WTC11 (cell line): ENCODE data around the gene ZIC1. TPM values are rescaled to one million over a fixed set of nuclear protein-coding genes. Genes with fewer than 3 reads are reported as not detected.

ENCODE experiments used
- ATAC-seq: fragments of 200-7000 bp; cut with Tn5 transposase; 2 replicates; pipeline ENCODE4 v1.10.0; 2021; ENCODE audit warnings: mild to moderate bottlenecking, moderate library complexity
- CTCF ChIA-PET: fragments of 300-600 bp; sonication (Branson Sonifier 250); formaldehyde crosslinking; loops from one replicate; lab custom pipeline; 2021; ENCODE audit warnings: antibody characterized with exemption; lab: Charles Lee
- POLR2A ChIA-PET: fragments of 350-600 bp; sonication (Branson Sonifier 250); formaldehyde crosslinking; loops from one replicate; lab custom pipeline; 2021; ENCODE audit warnings: antibody characterized with exemption; lab: Charles Lee
- DNase-seq: peaks from one replicate; pipeline ENCODE4 v3.0.0; 2021; ENCODE audit warnings: low spot score
- H3K27ac Mint-ChIP-seq: 2 replicates; pipeline ENCODE4 v1.8.0; 2021; ENCODE audit warnings: mixed read lengths
- H3K27me3 Mint-ChIP-seq: 2 replicates; pipeline ENCODE4 v1.8.0; 2021; ENCODE audit warnings: low read depth, mild to moderate bottlenecking, moderate library complexity, mixed read lengths
- H3K36me3 Mint-ChIP-seq: 2 replicates; pipeline ENCODE4 v1.8.0; 2021; ENCODE audit warnings: mixed read lengths
- H3K4me1 Mint-ChIP-seq: 2 replicates; pipeline ENCODE4 v1.8.0; 2022; ENCODE audit warnings: mixed read lengths
- H3K4me3 Mint-ChIP-seq: 2 replicates; pipeline ENCODE4 v1.8.0; 2021; ENCODE audit warnings: mild to moderate bottlenecking, moderate library complexity, mixed read lengths
- H3K9me3 Mint-ChIP-seq: 2 replicates; pipeline ENCODE4 v1.8.0; 2021; ENCODE audit warnings: mixed read lengths
- ATF1 ChIP-seq: sonication (generic); formaldehyde crosslinking; IDR thresholded peaks from 2 replicates; pipeline ENCODE4 v1.8.1; 2023; ENCODE audit warnings: mild to moderate bottlenecking, moderate library complexity, missing genetic modification reagents
- CBFB ChIP-seq: sonication (generic); formaldehyde crosslinking; IDR thresholded peaks from 2 replicates; pipeline ENCODE4 v1.8.1; 2022; ENCODE audit warnings: mild to moderate bottlenecking, low read depth, missing genetic modification reagents
- CREM ChIP-seq: sonication (generic); formaldehyde crosslinking; IDR thresholded peaks from 2 replicates; pipeline ENCODE4 v1.8.1; 2022; ENCODE audit warnings: mild to moderate bottlenecking, missing genetic modification reagents, moderate library complexity
- ELF4 ChIP-seq: sonication (generic); formaldehyde crosslinking; IDR thresholded peaks from 2 replicates; pipeline ENCODE4 v1.8.1; 2022; ENCODE audit warnings: low read depth, mild to moderate bottlenecking, moderate library complexity, missing genetic modification reagents
- ESRRA ChIP-seq: sonication (generic); formaldehyde crosslinking; IDR thresholded peaks from 2 replicates; pipeline ENCODE4 v1.8.1; 2022; ENCODE audit warnings: mild to moderate bottlenecking, missing genetic modification reagents, borderline replicate concordance
- FOXJ3 ChIP-seq: sonication (generic); formaldehyde crosslinking; IDR thresholded peaks from 2 replicates; pipeline ENCODE4 v1.9.0; 2021; ENCODE audit warnings: missing genetic modification reagents, mild to moderate bottlenecking, borderline replicate concordance
- FOXK1 ChIP-seq: sonication (generic); formaldehyde crosslinking; IDR thresholded peaks from 2 replicates; pipeline ENCODE4 v1.8.0; 2022; ENCODE audit warnings: mild to moderate bottlenecking, moderate library complexity, missing genetic modification reagents
- HMGA2 ChIP-seq: fragments of 250-450 bp; sonication (Bioruptor Pico); IDR thresholded peaks from 2 replicates; pipeline ENCODE4 v1.4.0; 2021; ENCODE audit warnings: mild to moderate bottlenecking, moderate library complexity
- JAZF1 ChIP-seq: fragments of 250-450 bp; sonication (Bioruptor Pico); IDR thresholded peaks from 2 replicates; pipeline ENCODE4 v1.9.0; 2021; ENCODE audit warnings: moderate library complexity, mild to moderate bottlenecking, inconsistent platforms
- NFE2L1 ChIP-seq: sonication (generic); formaldehyde crosslinking; IDR thresholded peaks from 2 replicates; pipeline ENCODE4 v1.8.1; 2023; ENCODE audit warnings: missing genetic modification reagents
- NR1H2 ChIP-seq: sonication (generic); formaldehyde crosslinking; IDR thresholded peaks from 2 replicates; pipeline ENCODE4 v1.9.0; 2021; ENCODE audit warnings: mild to moderate bottlenecking, moderate library complexity, missing genetic modification reagents
- OVOL2 ChIP-seq: fragments of 250-450 bp; sonication (Bioruptor Pico); IDR thresholded peaks from 2 replicates; pipeline ENCODE4 v1.9.0; 2021; ENCODE audit warnings: mild to moderate bottlenecking, borderline replicate concordance
- PRRX2 ChIP-seq: fragments of 250-450 bp; sonication (Bioruptor Pico); IDR thresholded peaks from 2 replicates; pipeline ENCODE4 v1.8.0; 2021; ENCODE audit warnings: mild to moderate bottlenecking
- SMAD3 ChIP-seq: sonication (generic); formaldehyde crosslinking; IDR thresholded peaks from 2 replicates; pipeline ENCODE4 v1.8.0; 2022; ENCODE audit warnings: missing genetic modification reagents, mild to moderate bottlenecking, borderline replicate concordance
- TP53 ChIP-seq: sonication (generic); formaldehyde crosslinking; IDR thresholded peaks from 2 replicates; pipeline ENCODE4 v1.8.1; 2023; ENCODE audit warnings: mild to moderate bottlenecking, missing genetic modification reagents
- ZNF138 ChIP-seq: sonication (generic); formaldehyde crosslinking; conservative IDR thresholded peaks from 2 replicates; pipeline ENCODE4 v1.8.1; 2022; ENCODE audit warnings: mild to moderate bottlenecking, moderate library complexity, missing genetic modification reagents
- ZNF317 ChIP-seq: sonication (generic); formaldehyde crosslinking; IDR thresholded peaks from 2 replicates; pipeline ENCODE4 v1.8.1; 2023; ENCODE audit warnings: low read depth, mild to moderate bottlenecking, moderate library complexity, missing genetic modification reagents, borderline replicate concordance
- ZNF423 ChIP-seq: fragments of 250-450 bp; sonication (Bioruptor Pico); IDR thresholded peaks from 2 replicates; pipeline ENCODE4 v2.1.2; 2022; ENCODE audit warnings: mild to moderate bottlenecking, moderate library complexity
- ZNF671 ChIP-seq: fragments of 250-450 bp; sonication (Bioruptor Pico); IDR thresholded peaks from 2 replicates; pipeline ENCODE4 v1.8.0; 2021; ENCODE audit warnings: mild to moderate bottlenecking
- total RNA-seq: library from RNA; stranded (reverse); gene quantifications from 3 replicates; pipeline ENCODE4 v1.2.3, GENCODE V29; 2021
- TF ChIP-seq, protein P1 (sequence below): sonication (generic); formaldehyde crosslinking; IDR thresholded peaks from 2 replicates; pipeline ENCODE4 v1.8.0; 2022; ENCODE audit warnings: mild to moderate bottlenecking, missing genetic modification reagents
- TF ChIP-seq, protein P2 (sequence below): sonication (generic); formaldehyde crosslinking; IDR thresholded peaks from 2 replicates; pipeline ENCODE4 v1.8.1; 2023; ENCODE audit warnings: mild to moderate bottlenecking, moderate library complexity, missing genetic modification reagents
- TF ChIP-seq, protein P3 (sequence below): fragments of 250-450 bp; sonication (Bioruptor Pico); IDR thresholded peaks from 2 replicates; pipeline ENCODE4 v1.9.0; 2021; ENCODE audit warnings: mild to moderate bottlenecking
- TF ChIP-seq, protein P4 (sequence below): sonication (generic); formaldehyde crosslinking; IDR thresholded peaks from 2 replicates; pipeline ENCODE4 v1.8.1; 2022; ENCODE audit warnings: mild to moderate bottlenecking, moderate library complexity, missing genetic modification reagents
- TF ChIP-seq, protein P5 (sequence below): fragments of 250-450 bp; sonication (Bioruptor Pico); IDR thresholded peaks from 2 replicates; pipeline ENCODE4 v1.8.0; 2021; ENCODE audit warnings: mild to moderate bottlenecking
- TF ChIP-seq, protein P6 (sequence below): sonication (generic); formaldehyde crosslinking; IDR thresholded peaks from 2 replicates; pipeline ENCODE4 v1.8.0; 2022; ENCODE audit warnings: mild to moderate bottlenecking, missing genetic modification reagents
- TF ChIP-seq, protein P7 (sequence below): fragments of 250-450 bp; sonication (Bioruptor Pico); IDR thresholded peaks from 2 replicates; pipeline ENCODE4 v1.9.0; 2021; ENCODE audit warnings: moderate library complexity, mild to moderate bottlenecking, inconsistent platforms, borderline replicate concordance
- TF ChIP-seq, protein P8 (sequence below): sonication (generic); formaldehyde crosslinking; IDR thresholded peaks from 2 replicates; pipeline ENCODE4 v1.8.1; 2022; ENCODE audit warnings: missing genetic modification reagents, borderline replicate concordance

The ZIC1 gene
- total RNA-seq, 1 experiment from 2014 or later: 59.7 TPM

DNA sequence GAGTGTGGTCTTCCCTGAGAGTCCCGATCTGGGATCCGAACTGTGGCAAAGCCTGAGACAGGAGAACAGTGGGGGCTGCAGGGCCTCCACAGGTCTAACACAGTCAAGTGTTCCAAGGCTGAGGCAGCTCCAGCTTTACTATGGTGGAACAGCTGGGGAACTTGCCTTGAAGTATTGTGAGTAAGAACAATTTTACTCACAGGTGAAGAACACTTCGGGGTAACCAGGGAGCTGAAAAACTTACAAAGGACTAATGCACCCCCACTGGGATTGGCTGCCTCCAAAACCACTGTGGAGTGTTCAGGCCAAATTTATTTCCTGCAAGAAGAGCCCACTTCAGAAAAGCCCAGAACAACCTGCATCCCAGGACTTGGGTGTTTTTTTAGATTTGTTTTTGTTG, 28.2 kb upstream of the ZIC1 start (continued):
- TF ChIP-seq, protein P1, sequence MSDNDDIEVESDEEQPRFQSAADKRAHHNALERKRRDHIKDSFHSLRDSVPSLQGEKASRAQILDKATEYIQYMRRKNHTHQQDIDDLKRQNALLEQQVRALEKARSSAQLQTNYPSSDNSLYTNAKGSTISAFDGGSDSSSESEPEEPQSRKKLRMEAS (CRISPR knock-in tag): no peak
- TF ChIP-seq CREM (CRISPR knock-in tag): no peak
- TF ChIP-seq, all 79 proteins: peak for 0

DNA sequence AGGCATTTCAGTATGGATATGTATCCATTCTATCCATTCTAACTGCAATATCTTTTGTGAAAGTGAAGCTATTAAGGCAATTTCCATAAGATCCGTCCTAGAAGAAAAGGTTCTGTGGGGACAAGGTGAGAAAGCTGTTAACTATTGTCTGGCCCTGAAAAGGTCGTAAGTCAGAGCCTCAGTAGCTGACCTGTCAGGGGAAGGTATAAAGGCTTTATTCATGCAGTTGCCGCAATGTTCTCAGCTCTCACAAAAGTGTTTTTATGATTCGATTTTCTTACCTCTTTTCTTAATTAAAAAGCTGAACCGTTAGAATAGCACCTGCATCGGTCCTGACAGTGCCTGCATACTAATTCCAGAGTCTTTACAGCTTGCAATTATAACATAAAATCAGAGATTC, 27.6 kb upstream of the ZIC1 start:
- ChIA-PET POLR2A (interaction anchor here (1.2 kb wide), 1 partner anchor 20 kb away, joined by 3 read pairs; no protein-coding TSS in a partner anchor), CTCF (interaction anchor here (0.7 to 6.3 kb wide), 10 partner anchors 10 to 47 kb away, joined by 3 to 70 read pairs (median 4); no protein-coding TSS in a partner anchor)
- peaks cover 94% of the 10 kb centered on the region for H3K4me1 Mint-ChIP-seq
- DNase-seq: no peak
- no peak overlapping the region for H3K4me3 Mint-ChIP-seq
- H3K27me3 Mint-ChIP-seq: peaks cover 97% of the 10 kb centered on the region
- TF ChIP-seq NFE2L1 (CRISPR knock-in tag) (no peak), NR1H2 (CRISPR knock-in tag) (no peak), ZNF423 (CRISPR knock-in tag) (no peak), FOXK1 (CRISPR knock-in tag) (no peak), OVOL2 (CRISPR knock-in tag) (no peak), ATF1 (CRISPR knock-in tag) (no peak), ZNF138 (CRISPR knock-in tag) (no peak), ELF4 (no peak), HMGA2 (CRISPR knock-in tag) (no peak), ESRRA (CRISPR knock-in tag) (no peak), ZNF671 (CRISPR knock-in tag) (no peak), CBFB (CRISPR knock-in tag) (no peak)
- TF ChIP-seq, protein P2, sequence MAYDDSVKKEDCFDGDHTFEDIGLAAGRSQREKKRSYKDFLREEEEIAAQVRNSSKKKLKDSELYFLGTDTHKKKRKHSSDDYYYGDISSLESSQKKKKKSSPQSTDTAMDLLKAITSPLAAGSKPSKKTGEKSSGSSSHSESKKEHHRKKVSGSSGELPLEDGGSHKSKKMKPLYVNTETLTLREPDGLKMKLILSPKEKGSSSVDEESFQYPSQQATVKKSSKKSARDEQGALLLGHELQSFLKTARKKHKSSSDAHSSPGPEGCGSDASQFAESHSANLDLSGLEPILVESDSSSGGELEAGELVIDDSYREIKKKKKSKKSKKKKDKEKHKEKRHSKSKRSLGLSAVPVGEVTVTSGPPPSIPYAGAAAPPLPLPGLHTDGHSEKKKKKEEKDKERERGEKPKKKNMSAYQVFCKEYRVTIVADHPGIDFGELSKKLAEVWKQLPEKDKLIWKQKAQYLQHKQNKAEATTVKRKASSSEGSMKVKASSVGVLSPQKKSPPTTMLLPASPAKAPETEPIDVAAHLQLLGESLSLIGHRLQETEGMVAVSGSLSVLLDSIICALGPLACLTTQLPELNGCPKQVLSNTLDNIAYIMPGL (CRISPR knock-in tag): no peak
- TF ChIP-seq, protein P3, sequence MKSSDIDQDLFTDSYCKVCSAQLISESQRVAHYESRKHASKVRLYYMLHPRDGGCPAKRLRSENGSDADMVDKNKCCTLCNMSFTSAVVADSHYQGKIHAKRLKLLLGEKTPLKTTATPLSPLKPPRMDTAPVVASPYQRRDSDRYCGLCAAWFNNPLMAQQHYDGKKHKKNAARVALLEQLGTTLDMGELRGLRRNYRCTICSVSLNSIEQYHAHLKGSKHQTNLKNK (CRISPR knock-in tag): no peak
- TF ChIP-seq, protein P4, sequence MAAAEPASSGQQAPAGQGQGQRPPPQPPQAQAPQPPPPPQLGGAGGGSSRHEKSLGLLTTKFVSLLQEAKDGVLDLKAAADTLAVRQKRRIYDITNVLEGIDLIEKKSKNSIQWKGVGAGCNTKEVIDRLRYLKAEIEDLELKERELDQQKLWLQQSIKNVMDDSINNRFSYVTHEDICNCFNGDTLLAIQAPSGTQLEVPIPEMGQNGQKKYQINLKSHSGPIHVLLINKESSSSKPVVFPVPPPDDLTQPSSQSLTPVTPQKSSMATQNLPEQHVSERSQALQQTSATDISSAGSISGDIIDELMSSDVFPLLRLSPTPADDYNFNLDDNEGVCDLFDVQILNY (CRISPR knock-in tag): no peak
- TF ChIP-seq, protein P5, sequence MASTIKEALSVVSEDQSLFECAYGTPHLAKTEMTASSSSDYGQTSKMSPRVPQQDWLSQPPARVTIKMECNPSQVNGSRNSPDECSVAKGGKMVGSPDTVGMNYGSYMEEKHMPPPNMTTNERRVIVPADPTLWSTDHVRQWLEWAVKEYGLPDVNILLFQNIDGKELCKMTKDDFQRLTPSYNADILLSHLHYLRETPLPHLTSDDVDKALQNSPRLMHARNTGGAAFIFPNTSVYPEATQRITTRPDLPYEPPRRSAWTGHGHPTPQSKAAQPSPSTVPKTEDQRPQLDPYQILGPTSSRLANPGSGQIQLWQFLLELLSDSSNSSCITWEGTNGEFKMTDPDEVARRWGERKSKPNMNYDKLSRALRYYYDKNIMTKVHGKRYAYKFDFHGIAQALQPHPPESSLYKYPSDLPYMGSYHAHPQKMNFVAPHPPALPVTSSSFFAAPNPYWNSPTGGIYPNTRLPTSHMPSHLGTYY: no peak
- TF ChIP-seq, protein P6, sequence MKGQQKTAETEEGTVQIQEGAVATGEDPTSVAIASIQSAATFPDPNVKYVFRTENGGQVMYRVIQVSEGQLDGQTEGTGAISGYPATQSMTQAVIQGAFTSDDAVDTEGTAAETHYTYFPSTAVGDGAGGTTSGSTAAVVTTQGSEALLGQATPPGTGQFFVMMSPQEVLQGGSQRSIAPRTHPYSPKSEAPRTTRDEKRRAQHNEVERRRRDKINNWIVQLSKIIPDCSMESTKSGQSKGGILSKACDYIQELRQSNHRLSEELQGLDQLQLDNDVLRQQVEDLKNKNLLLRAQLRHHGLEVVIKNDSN (CRISPR knock-in tag): no peak
- no peaks in the 10 kb centered on the region for H3K36me3 Mint-ChIP-seq
- H3K27ac Mint-ChIP-seq: no peak overlapping the region
- H3K9me3 Mint-ChIP-seq: no peaks in the 10 kb centered on the region
- no peak for ATAC-seq

DNA sequence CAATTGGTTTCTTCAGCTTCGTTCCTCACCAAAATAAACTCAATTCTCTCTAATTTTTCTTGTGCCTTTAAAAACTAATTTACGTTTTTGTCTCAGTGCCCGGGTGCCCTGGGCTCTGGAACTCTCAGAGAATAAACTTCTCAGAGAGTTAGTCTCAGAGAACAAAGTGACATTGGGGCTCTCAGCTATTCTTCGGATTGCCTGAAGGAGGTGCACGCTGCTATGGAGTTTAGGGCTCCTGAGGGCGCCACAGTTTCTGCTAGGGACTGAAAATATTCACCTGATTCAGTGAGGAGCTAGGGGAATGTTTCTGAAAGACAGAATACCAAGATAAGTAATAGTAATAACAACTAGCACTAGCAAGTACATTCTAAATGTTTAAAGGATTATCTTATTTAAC, 25.5 kb upstream of the ZIC1 start:
- Mint-ChIP-seq H3K9me3 (no peaks in the 10 kb centered on the region), H3K4me3 (no peak overlapping the region), H3K4me1 (peaks cover 96% of the 10 kb centered on the region), H3K36me3 (no peaks in the 10 kb centered on the region), H3K27ac (no peak overlapping the region), H3K27me3 (peaks cover 97% of the 10 kb centered on the region)
- DNase-seq: peak; percentile 53
- ATAC-seq: peak; percentile 36
- ChIA-PET POLR2A (interaction anchor here (0.9 to 2.1 kb wide), 3 partner anchors 8 to 22 kb away, joined by 3 to 8 read pairs (median 3); no protein-coding TSS in a partner anchor), CTCF (interaction anchor here (0.7 to 6.3 kb wide), 38 partner anchors 9 to 781 kb away, joined by 3 to 70 read pairs (median 5); partner anchors contain the start of genes ZIC1 and ZIC4)
- TF ChIP-seq SMAD3 (CRISPR knock-in tag) (no peak), JAZF1 (CRISPR knock-in tag) (no peak), TP53 (no peak), PRRX2 (CRISPR knock-in tag) (no peak), FOXJ3 (CRISPR knock-in tag) (no peak), ZNF317 (CRISPR knock-in tag) (no peak)
- TF ChIP-seq, protein P6 (CRISPR knock-in tag): no peak
- TF ChIP-seq, protein P7, sequence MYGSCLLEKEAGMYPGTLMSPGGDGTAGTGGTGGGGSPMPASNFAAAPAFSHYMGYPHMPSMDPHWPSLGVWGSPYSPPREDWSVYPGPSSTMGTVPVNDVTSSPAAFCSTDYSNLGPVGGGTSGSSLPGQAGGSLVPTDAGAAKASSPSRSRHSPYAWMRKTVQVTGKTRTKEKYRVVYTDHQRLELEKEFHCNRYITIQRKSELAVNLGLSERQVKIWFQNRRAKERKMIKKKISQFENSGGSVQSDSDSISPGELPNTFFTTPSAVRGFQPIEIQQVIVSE (CRISPR knock-in tag): no peak
- TF ChIP-seq, protein P8, sequence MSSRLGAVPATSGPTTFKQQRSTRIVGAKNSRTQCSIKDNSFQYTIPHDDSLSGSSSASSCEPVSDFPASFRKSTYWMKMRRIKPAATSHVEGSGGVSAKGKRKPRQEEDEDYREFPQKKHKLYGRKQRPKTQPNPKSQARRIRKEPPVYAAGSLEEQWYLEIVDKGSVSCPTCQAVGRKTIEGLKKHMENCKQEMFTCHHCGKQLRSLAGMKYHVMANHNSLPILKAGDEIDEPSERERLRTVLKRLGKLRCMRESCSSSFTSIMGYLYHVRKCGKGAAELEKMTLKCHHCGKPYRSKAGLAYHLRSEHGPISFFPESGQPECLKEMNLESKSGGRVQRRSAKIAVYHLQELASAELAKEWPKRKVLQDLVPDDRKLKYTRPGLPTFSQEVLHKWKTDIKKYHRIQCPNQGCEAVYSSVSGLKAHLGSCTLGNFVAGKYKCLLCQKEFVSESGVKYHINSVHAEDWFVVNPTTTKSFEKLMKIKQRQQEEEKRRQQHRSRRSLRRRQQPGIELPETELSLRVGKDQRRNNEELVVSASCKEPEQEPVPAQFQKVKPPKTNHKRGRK (CRISPR knock-in tag): no peak
